Activated CD8-positive, alpha-beta memory T cell treated with anti-CD3 and anti-CD28 coated beads for 48 hours (primary cell): ENCODE data around the gene CHMP4B.

ENCODE experiments used
- DNase-seq, 3 experiments: peaks; one replicate each; pipeline ENCODE4 v3.0.0-alpha.2; 2020; ENCODE audit warnings: low read depth in 2 of 3, low spot score in 2 of 3

Gene CHMP4B

GRCh38 chr20:33837096-33837830, 26.1 kb downstream of the CHMP4B start:
- DNase-seq = no peak

GRCh38 chr20:33838035-33838864, 27.1 kb downstream of the CHMP4B start:
- DNase-seq = no peak

- DNase-seq = no peak
Observed at GRCh38 chr20:33839591-33839990, 28.4 kb downstream of the CHMP4B start.

GRCh38 chr20:33840160-33840559, 29.0 kb downstream of the CHMP4B start:
- no peak for DNase-seq

GRCh38 chr20:33840759-33841435, 29.7 kb downstream of the CHMP4B start:
- DNase-seq = no peak

- no peak for DNase-seq
Observed at GRCh38 chr20:33841436-33841799, 30.3 kb downstream of the CHMP4B start.

- DNase-seq = no peak
Observed at GRCh38 chr20:33842346-33842745, 31.2 kb downstream of the CHMP4B start.

GRCh38 chr20:33843050-33843449, 31.9 kb downstream of the CHMP4B start:
- DNase-seq = no peak

- no peak for DNase-seq
Observed at GRCh38 chr20:33843854-33844253, 32.7 kb downstream of the CHMP4B start.

- DNase-seq = no peak
Observed at GRCh38 chr20:33846291-33846935, 35.3 kb downstream of the CHMP4B start.

GRCh38 chr20:33847006-33847405, 35.9 kb downstream of the CHMP4B start:
- no peak for DNase-seq

GRCh38 chr20:33848391-33848790, 37.2 kb downstream of the CHMP4B start:
- DNase-seq = no peak

GRCh38 chr20:33850159-33850558, 39.0 kb downstream of the CHMP4B start:
- no peak for DNase-seq

GRCh38 chr20:33851842-33852466, 40.8 kb downstream of the CHMP4B start:
- DNase-seq = no peak

GRCh38 chr20:33852626-33853506, 41.7 kb downstream of the CHMP4B start:
- DNase-seq = no peak

GRCh38 chr20:33853507-33853813, 42.3 kb downstream of the CHMP4B start:
- DNase-seq = no peak

GRCh38 chr20:33857722-33858563, 46.8 kb downstream of the CHMP4B start:
- no peak for DNase-seq

GRCh38 chr20:33858666-33859065, 47.5 kb downstream of the CHMP4B start:
- no peak for DNase-seq

- DNase-seq = no peak
Observed at GRCh38 chr20:33859157-33859695, 48.1 kb downstream of the CHMP4B start.
